SJSA1 (cell line): ENCODE results near the gene ATP8A2. TPM values are rescaled to one million over a fixed set of nuclear protein-coding genes. Genes with fewer than 3 reads are reported as not detected.
"Not testable (repeated sequence)": the region's sequence is repeated elsewhere in the genome, so short reads cannot be mapped to it uniquely, and the experiment has no call there.

Experiments
- DNase-seq, 2 experiments: peaks; one replicate each; pipeline ENCODE4 v3.0.0-alpha.2; 2015 to 2020; ENCODE audit warnings: low spot score in 2 of 2, low read depth in 1 of 2
- H3K27ac ChIP-seq: fragments of 250-450 bp; sonication (Bioruptor Pico); 2 replicates; pipeline ENCODE4 v1.5.1; 2020; ENCODE audit warnings: mild to moderate bottlenecking, moderate library complexity
- H3K27me3 ChIP-seq: fragments of 250-450 bp; sonication (Bioruptor Pico); replicated peaks from 2 replicates; pipeline ENCODE4 v1.5.1; 2020; ENCODE audit warnings: mild to moderate bottlenecking, moderate library complexity
- H3K36me3 ChIP-seq: fragments of 250-450 bp; sonication (Bioruptor Pico); 2 replicates; pipeline ENCODE4 v1.5.1; 2020; ENCODE audit warnings: mild to moderate bottlenecking
- H3K4me1 ChIP-seq: fragments of 250-450 bp; sonication (Bioruptor Pico); replicated peaks from 2 replicates; pipeline ENCODE4 v1.6.1; 2021; ENCODE audit warnings: mild to moderate bottlenecking
- H3K4me3 ChIP-seq: fragments of 250-450 bp; sonication (Bioruptor Pico); 2 replicates; pipeline ENCODE4 v1.5.1; 2020; ENCODE audit warnings: mild to moderate bottlenecking
- H3K9me3 ChIP-seq: fragments of 250-450 bp; sonication (Bioruptor Pico); replicated peaks from 2 replicates; pipeline ENCODE4 v1.5.1; 2020; ENCODE audit warnings: mild to moderate bottlenecking
- total RNA-seq: library from RNA; depleted of rRNA; stranded (reverse); fragments of >200 nt; shearing (Covaris generic); gene quantifications from 2 replicates; pipeline ENCODE4 v1.2.3, GENCODE V29; 2014

The ATP8A2 gene
- total RNA-seq, 1 experiment from 2014 or later, result 0.13 TPM

DNA sequence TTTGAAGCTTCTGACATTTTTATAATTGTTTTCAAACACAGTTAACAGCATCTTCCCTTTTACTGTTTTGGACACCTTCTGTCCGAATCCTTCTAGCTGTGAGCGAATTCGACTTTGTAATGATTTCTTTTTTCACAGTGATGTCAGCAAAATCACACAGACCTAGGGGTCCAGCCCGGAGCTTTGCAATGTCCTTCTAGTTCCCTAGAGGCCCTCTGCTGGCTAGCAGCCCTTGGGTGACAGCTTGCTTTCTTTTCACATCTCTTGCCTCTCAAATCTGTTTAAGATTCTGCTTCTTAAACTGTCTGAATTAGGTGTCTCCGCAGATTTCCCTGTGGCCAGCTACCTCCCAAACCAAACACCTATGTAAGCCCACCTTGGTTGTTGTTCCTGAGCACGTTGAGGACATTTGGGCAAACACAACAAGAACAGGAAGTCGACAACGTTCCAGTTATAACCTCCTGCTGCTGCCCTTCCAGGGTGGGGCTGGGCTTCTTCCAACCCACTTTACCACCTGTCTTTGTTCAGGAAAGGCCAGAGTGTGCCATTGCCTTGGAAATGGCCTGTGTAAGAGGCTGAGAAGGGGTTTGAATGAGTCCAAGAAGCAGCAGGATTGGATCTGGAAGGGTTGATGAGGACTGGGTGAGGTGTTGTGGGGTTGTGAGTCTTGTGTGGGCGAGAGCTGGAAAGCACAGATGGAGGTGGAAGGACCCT is 123.1 kb downstream of the ATP8A2 start:
- Histone ChIP-seq H3K27me3 (no peaks in the 10 kb centered on the region), H3K36me3 (no peaks in the 10 kb centered on the region), H3K27ac (no peak overlapping the region), H3K9me3 (no peaks in the 10 kb centered on the region), H3K4me1 (no peaks in the 10 kb centered on the region), H3K4me3 (no peak overlapping the region)
- no peak for DNase-seq

GRCh38 chr13:25501231-25501630 is 129.5 kb downstream of the ATP8A2 start:
- DNase-seq, result no peak
- Histone ChIP-seq H3K9me3 (no peaks in the 10 kb centered on the region), H3K27ac (no peak overlapping the region), H3K27me3 (no peaks in the 10 kb centered on the region), H3K4me1 (no peaks in the 10 kb centered on the region), H3K4me3 (no peak overlapping the region), H3K36me3 (no peaks in the 10 kb centered on the region)

- Histone ChIP-seq H3K4me1 (no peaks in the 10 kb centered on the region), H3K27ac (no peak overlapping the region), H3K27me3 (no peaks in the 10 kb centered on the region), H3K9me3 (no peaks in the 10 kb centered on the region), H3K4me3 (no peak overlapping the region), H3K36me3 (no peaks in the 10 kb centered on the region)
- DNase-seq, result no peak
Measured at GRCh38 chr13:25502031-25502430, 130.3 kb downstream of the ATP8A2 start.

GRCh38 chr13:25502551-25502950 is 130.8 kb downstream of the ATP8A2 start:
- H3K4me1 ChIP-seq, result no peaks in the 10 kb centered on the region
- H3K9me3 ChIP-seq, result no peaks in the 10 kb centered on the region
- H3K36me3 ChIP-seq, result no peaks in the 10 kb centered on the region
- no peak for DNase-seq
- H3K27me3 ChIP-seq, result no peaks in the 10 kb centered on the region
- H3K27ac ChIP-seq, result no peak overlapping the region
- H3K4me3 ChIP-seq, result no peak overlapping the region

- Histone ChIP-seq H3K27ac (no peak overlapping the region), H3K4me3 (no peak overlapping the region), H3K9me3 (no peaks in the 10 kb centered on the region), H3K4me1 (no peaks in the 10 kb centered on the region), H3K27me3 (no peaks in the 10 kb centered on the region), H3K36me3 (no peaks in the 10 kb centered on the region)
- DNase-seq, result no peak
Measured at GRCh38 chr13:25503856-25504255, 132.1 kb downstream of the ATP8A2 start.

- no peaks in the 10 kb centered on the region for H3K9me3 ChIP-seq
- DNase-seq, result no peak
- no peak overlapping the region for H3K27ac ChIP-seq
- H3K36me3 ChIP-seq, result no peaks in the 10 kb centered on the region
- no peak overlapping the region for H3K4me3 ChIP-seq
- no peaks in the 10 kb centered on the region for H3K4me1 ChIP-seq
- H3K27me3 ChIP-seq, result no peaks in the 10 kb centered on the region
Measured at GRCh38 chr13:25507841-25508240, 136.1 kb downstream of the ATP8A2 start.

DNA sequence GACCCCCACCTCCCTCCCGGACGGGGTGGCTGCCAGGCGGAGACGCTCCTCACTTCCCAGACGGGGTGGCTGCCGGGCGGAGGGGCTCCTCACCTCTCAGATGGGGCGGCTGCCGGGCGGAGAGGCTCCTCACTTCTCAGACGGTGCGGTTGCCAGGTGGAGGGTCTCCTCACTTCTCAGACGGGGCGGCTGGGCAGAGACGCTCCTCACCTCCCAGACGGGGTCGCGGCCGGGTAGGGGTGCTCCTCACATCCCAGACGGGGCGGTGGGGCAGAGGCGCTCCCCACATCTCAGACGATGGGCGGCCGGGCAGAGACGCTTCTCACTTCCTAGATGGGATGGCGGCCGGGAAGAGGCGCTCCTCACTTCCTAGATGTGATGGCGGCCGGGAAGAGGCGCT is 141.3 kb downstream of the ATP8A2 start:
- not testable (repeated sequence) for H3K36me3 ChIP-seq, DNase-seq, H3K9me3 ChIP-seq, H3K27ac ChIP-seq, H3K27me3 ChIP-seq, H3K4me3 ChIP-seq, H3K4me1 ChIP-seq

DNA sequence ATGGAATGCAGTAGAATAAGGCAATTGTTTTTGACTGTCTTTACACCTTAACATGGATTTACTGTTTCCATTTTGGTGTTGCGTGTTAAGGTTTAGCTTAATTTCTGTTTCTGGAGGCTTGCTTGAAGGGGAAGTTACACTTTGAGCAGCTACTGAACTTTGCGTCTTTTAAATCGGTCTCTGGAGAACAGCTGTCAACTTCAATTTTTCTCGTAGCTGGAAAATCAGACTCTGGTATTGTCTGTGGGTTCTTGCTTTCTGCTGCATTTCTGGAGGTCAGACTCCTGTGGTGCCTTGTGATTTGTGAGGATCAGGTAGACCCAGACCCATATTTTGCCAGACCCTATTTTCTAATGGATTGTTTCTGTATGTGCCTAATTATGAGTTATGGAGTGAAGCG is 146.7 kb downstream of the ATP8A2 start:
- no peaks in the 10 kb centered on the region for H3K36me3 ChIP-seq
- H3K4me3 ChIP-seq, result no peak overlapping the region
- no peak for DNase-seq

DNA sequence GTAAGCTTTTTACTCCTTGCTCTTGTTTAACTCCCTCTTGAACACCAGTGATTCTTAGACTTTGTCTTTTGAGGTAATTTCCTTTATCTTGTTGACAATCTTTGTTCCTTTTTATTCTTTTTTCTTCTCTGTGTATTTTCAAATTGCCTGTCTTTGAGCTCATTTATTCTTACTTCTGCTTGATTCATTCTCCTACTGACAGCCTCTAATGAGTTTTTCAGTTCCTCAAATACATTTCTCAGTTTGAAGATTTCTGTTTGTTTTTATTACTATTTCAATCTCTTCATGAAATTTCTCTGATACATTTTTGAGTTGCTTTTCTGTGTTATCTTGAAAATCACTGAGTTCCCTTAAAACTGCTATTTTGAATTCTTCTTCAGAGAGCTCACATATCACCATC is 154.1 kb downstream of the ATP8A2 start:
- no peaks in the 10 kb centered on the region for H3K36me3 ChIP-seq
- no peaks in the 10 kb centered on the region for H3K4me1 ChIP-seq
- no peak for DNase-seq
- H3K27ac ChIP-seq, result no peak overlapping the region
- H3K4me3 ChIP-seq, result no peak overlapping the region
- no peaks in the 10 kb centered on the region for H3K27me3 ChIP-seq
- H3K9me3 ChIP-seq, result no peaks in the 10 kb centered on the region

More for the DNA sequence above, 146.7 kb downstream of the ATP8A2 start:
- Histone ChIP-seq H3K4me1 (no peaks in the 10 kb centered on the region), H3K27me3 (no peaks in the 10 kb centered on the region), H3K27ac (no peak overlapping the region), H3K9me3 (no peaks in the 10 kb centered on the region)

DNA sequence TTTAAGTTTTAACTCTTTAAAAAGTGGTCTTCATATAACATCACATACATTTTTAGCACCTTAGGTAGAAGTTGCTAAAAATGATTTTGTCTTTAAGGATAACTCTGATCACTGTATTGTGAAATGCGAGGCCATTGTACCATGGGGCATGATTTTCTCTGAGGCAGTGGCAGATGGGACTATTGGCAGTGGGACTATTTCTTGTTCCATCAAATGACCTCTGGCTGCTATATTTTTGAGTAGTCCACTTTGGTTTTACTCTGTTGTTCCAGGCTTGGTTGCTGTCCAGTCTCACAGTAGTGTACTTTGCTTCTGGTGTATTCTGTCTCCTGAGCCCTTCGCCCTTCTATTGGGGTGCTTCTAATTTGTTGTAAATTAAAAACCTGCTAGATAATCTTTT is 156.5 kb downstream of the ATP8A2 start:
- H3K9me3 ChIP-seq, result no peaks in the 10 kb centered on the region
- H3K36me3 ChIP-seq, result no peaks in the 10 kb centered on the region
- no peak for DNase-seq
- H3K4me3 ChIP-seq, result no peak overlapping the region
- H3K4me1 ChIP-seq, result no peaks in the 10 kb centered on the region
- no peak overlapping the region for H3K27ac ChIP-seq
- H3K27me3 ChIP-seq, result no peaks in the 10 kb centered on the region

- H3K4me3 ChIP-seq, result no peak overlapping the region
- H3K4me1 ChIP-seq, result no peaks in the 10 kb centered on the region
- H3K9me3 ChIP-seq, result no peaks in the 10 kb centered on the region
- H3K27me3 ChIP-seq, result no peaks in the 10 kb centered on the region
- no peaks in the 10 kb centered on the region for H3K36me3 ChIP-seq
- no peak overlapping the region for H3K27ac ChIP-seq
- DNase-seq, result no peak
Measured at GRCh38 chr13:25529425-25529824, 157.7 kb downstream of the ATP8A2 start.

DNA sequence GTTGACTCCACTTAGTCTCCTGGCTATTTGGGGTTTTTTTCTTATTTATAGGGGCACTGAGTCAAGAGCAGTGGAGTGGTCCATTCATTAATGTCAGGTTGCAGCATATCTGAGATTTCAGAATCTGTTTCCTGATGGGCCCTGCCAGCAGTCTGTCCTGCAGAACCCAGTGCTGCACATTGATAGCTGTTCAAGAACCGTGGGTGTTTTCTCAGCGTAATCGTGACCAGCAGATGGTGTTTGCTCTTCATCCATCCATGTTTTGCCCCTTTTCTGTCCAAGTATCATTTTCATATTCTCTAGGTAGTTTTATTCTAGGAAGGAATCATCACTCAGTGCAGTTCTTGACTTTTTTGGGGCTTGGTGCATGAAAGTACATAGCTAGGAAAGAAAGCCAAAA is 166.5 kb downstream of the ATP8A2 start:
- no peaks in the 10 kb centered on the region for H3K36me3 ChIP-seq
- no peak overlapping the region for H3K27ac ChIP-seq
- no peaks in the 10 kb centered on the region for H3K9me3 ChIP-seq
- no peaks in the 10 kb centered on the region for H3K4me1 ChIP-seq
- no peak overlapping the region for H3K4me3 ChIP-seq
- H3K27me3 ChIP-seq, result no peaks in the 10 kb centered on the region
- DNase-seq, result no peak

- DNase-seq, result no peak
- Histone ChIP-seq H3K27me3 (no peaks in the 10 kb centered on the region), H3K36me3 (no peaks in the 10 kb centered on the region), H3K4me3 (no peak overlapping the region), H3K9me3 (no peaks in the 10 kb centered on the region), H3K27ac (no peak overlapping the region), H3K4me1 (no peaks in the 10 kb centered on the region)
Measured at GRCh38 chr13:25541434-25542123, 169.8 kb downstream of the ATP8A2 start.

DNA sequence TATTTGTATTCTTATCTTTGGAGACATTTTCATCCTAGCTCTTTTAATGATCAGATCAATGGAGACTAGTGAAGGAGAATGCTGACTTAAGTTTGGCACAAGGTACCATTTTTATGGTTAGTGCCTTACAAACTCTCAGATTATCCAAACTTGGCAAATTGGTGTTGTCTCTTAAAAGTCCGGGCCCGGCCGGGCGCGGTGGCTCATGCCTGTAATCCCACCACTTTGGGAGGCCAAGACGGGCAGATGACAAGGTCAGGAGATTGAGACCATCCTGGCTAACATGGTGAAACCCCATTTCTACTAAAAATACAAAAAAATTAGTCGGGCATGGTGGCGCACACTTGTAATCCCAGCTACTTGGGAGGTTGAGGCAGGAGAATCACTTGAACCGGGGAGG is 177.2 kb downstream of the ATP8A2 start:
- DNase-seq, H3K9me3 ChIP-seq, H3K36me3 ChIP-seq, H3K27me3 ChIP-seq, H3K4me1 ChIP-seq, H3K4me3 ChIP-seq, H3K27ac ChIP-seq: not testable (repeated sequence)
